Adrenal gland (tissue), 12 donors: ENCODE measurements around the gene CEACAM19. TPM values are rescaled to one million over a fixed set of nuclear protein-coding genes. Genes with fewer than 3 reads are reported as not detected.

Experiments
- DNase-seq, 7 donors: peaks; one replicate each; pipeline ENCODE4 v3.0.0-alpha.2; 2019 to 2020
- H3K27ac ChIP-seq, 5 donors: fragments of 200-600 bp; sonication (generic) in 4 of 5; 1 replicate in 3 of 5; 2 replicates in 2 of 5; pipeline versions ENCODE4 v1.5.1 to v1.8.0; 2016 to 2020; ENCODE audit warnings: mild to moderate bottlenecking in 1 of 5
- H3K27me3 ChIP-seq: fragments of 200-600 bp; 2 replicates; pipeline ENCODE4 v1.8.0; 2021
- H3K36me3 ChIP-seq, 2 donors: fragments of 200-600 bp; replicated peaks in 1 of 2; 1 replicate in 1 of 2; 2 replicates in 1 of 2; pipeline versions ENCODE4 v1.5.1 to v1.8.0; 2018 to 2022
- H3K4me1 ChIP-seq, 2 donors: fragments of 200-600 bp; replicated peaks in 1 of 2; 1 replicate in 1 of 2; 2 replicates in 1 of 2; pipeline versions ENCODE4 v1.5.1 to v1.8.0; 2018 to 2021
- H3K4me3 ChIP-seq, 4 donors: fragments of 200-600 bp; sonication (generic) in 3 of 4; one replicate each; pipeline ENCODE4 v1.5.1; 2016 to 2018
- H3K9me3 ChIP-seq, 3 donors: fragments of 200-600 bp; sonication (generic) in 1 of 3; replicated peaks in 1 of 3; 1 replicate in 2 of 3; 2 replicates in 1 of 3; pipeline versions ENCODE4 v1.5.1 to v1.8.0; 2016 to 2021
- POLR2A ChIP-seq, 2 donors: fragments of 450-650 bp; IDR thresholded peaks; one replicate each; pipeline ENCODE4 v1.6.1; 2017; ENCODE audit warnings: antibody characterized with exemption in 2 of 2, mild to moderate bottlenecking in 2 of 2, moderate library complexity in 1 of 2
- WGBS, 4 donors: extraction: QIAGEN DNeasy Blood & Tissue Kit in 2 of 4; methylation state at CpG; one replicate each; pipeline versions ENCODE4 v1.1.5 to v1.1.7; 2013 to 2017; 5-methylcytosine and 5-hydroxymethylcytosine counted together
- intact Hi-C, 2 donors: fragments of 100-400 bp; cut with DNase I; formaldehyde crosslinking; loops; one replicate each; pipeline versions ENCODE4 v1.14.1 to v1.15.0; 2022 to 2023
- polyA plus RNA-seq, 3 donors: library from polyadenylated mRNA; stranded (reverse); fragments of 200-250 nt in 2 of 3; fragments of 350-450 nt in 1 of 3; fragmentation: Illumina TruSeq in 1 of 3; extraction: RNeasy Lipid Tissue Mini Kit (QIAGEN cat#74804) in 1 of 3; gene quantifications; one replicate each; pipeline ENCODE4 v1.2.3, GENCODE V29; 2013 to 2014
- total RNA-seq, 9 donors: library from RNA; depleted of rRNA in 4 of 9; stranded (reverse); fragments of >200 nt in 4 of 9; fragments of 120-200 nt in 1 of 9; fragmentation: NEBNext Ultra II Directional in 1 of 9; extraction: Animal tissue kit (Norgen Biotek cat#: 25700) in 1 of 9; gene quantifications; one replicate each; pipeline versions ENCODE4 v1.1.0 to v1.2.4, GENCODE V29; 2013 to 2023
- TF ChIP-seq, protein P1 (sequence below), 6 experiments: fragments of 450-650 bp in 4 of 6; fragments of 200-600 bp in 2 of 6; sonication (generic) in 1 of 6; IDR thresholded peaks; 1 replicate in 5 of 6; 2 replicates in 1 of 6; pipeline versions ENCODE4 v1.5.1 to v1.8.0; 2016 to 2021; ENCODE audit warnings: antibody characterized with exemption in 6 of 6, mild to moderate bottlenecking in 2 of 6, moderate library complexity in 1 of 6
- donor health status: healthy with polysubstance abuse.
- donor health status: Bipolar disorder and iron deficiency.
- donor health status: DM: yes; HTN: yes; CAD: no.
- donor health status: DM: no; HTN: no; CAD: no.
- donor health status: DM: no; HTN: no; CAD: no.
- donor health status: DM: yes; HTN: yes; CAD: no.

The CEACAM19 gene
- total and polyA plus RNA-seq, 12 donors = 1.6 to 38.2 (median 3.4) TPM

DNA sequence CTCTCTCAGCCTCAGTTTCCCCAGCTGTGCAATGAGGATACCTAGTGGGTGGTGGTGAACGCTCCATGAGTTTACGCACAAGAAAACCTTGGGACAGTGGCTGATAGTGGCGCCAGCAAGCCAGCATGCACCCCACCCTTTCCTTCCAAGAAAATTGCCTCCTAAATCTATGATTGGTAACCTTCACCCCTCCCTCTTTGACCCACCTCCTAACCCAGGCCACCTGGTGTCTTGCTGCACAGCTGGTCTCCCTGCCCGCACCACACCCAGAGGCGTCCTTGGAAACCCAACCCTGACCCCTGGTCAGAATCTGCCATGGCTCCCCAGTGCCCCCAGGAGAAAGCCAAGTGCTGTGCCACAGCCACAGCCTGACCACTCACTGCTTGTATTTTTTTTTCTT, 54.4 kb downstream of the CEACAM19 start:
- H3K4me3 ChIP-seq = no peak overlapping the region
- TF ChIP-seq, protein P1, sequence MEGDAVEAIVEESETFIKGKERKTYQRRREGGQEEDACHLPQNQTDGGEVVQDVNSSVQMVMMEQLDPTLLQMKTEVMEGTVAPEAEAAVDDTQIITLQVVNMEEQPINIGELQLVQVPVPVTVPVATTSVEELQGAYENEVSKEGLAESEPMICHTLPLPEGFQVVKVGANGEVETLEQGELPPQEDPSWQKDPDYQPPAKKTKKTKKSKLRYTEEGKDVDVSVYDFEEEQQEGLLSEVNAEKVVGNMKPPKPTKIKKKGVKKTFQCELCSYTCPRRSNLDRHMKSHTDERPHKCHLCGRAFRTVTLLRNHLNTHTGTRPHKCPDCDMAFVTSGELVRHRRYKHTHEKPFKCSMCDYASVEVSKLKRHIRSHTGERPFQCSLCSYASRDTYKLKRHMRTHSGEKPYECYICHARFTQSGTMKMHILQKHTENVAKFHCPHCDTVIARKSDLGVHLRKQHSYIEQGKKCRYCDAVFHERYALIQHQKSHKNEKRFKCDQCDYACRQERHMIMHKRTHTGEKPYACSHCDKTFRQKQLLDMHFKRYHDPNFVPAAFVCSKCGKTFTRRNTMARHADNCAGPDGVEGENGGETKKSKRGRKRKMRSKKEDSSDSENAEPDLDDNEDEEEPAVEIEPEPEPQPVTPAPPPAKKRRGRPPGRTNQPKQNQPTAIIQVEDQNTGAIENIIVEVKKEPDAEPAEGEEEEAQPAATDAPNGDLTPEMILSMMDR (IDR thresholded peaks at IDR 0.05) = no peak
- no peak for TF ChIP-seq POLR2A (IDR thresholded peaks at IDR 0.05)
- H3K27ac ChIP-seq = peak overlapping the region in 1 of 5 donors; percentile 14
- no peaks in the 10 kb centered on the region for H3K36me3 ChIP-seq
- intact Hi-C loops = loop anchor here (2.0 kb wide), 1 partner anchor 45 kb away; no protein-coding TSS in a partner anchor
- H3K9me3 ChIP-seq = no peaks in the 10 kb centered on the region
- DNase-seq = no peak
- 39 to 67% (median 61%) methylated on average over 4 to 5 of the region's 5 CpGs for WGBS, 4 donors
- H3K4me1 ChIP-seq = peaks cover 7 to 31% of the 10 kb centered on the region in 2 donors
- no peaks in the 10 kb centered on the region for H3K27me3 ChIP-seq

DNA sequence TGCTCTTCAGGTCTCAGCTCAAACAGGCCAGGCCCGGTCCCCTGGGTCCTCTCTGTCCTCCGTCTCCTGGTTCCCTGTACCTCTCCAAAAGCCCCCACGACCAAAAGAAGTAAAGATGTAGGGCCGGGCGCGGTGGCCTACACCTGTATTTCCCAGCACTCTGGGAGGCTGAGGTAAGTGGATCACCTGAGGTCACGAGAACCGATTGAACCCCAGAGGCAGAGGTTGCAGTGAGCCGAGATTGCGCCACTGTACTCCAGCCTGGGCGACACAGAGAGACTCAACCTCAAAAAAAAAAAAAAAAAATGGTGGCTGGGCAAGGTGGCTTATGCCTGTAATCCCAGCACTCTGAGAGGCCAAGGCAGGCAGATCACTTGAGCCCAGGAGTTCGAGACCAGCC, 55.2 kb downstream of the CEACAM19 start:
- Histone ChIP-seq H3K27me3 (no peaks in the 10 kb centered on the region), H3K27ac (no peak overlapping the region), H3K36me3 (no peaks in the 10 kb centered on the region), H3K4me1 (peaks cover under 1 to 23% of the 10 kb centered on the region in 2 donors), H3K4me3 (no peak overlapping the region), H3K9me3 (no peaks in the 10 kb centered on the region)
- TF ChIP-seq, protein P1 (IDR thresholded peaks at IDR 0.05) = no peak
- TF ChIP-seq POLR2A (IDR thresholded peaks at IDR 0.05) = no peak
- WGBS, 4 donors = 82 to 95% (median 90%) methylated on average over 7 to 12 of the region's 12 CpGs
- no peak for DNase-seq
- intact Hi-C loops = no loop called here

DNA sequence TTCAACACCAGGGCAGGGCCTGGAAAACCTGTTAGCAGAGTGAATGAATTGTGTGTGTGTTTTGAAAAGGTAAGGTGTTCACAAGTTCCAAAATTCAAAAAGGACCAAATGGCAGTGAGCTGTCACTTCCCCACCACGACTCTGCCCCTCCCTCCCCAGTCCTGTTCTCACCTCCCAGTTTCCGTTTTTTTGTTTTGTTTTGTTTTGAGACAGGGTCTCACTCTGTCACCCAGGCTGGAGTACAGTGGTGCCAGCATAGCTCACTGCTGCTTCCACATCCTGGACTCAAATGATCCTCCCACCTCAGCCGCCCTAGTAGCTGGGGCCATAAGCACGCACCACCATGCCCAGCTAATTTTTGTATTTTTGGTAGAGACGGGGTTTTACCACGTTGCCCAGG, 56.9 kb downstream of the CEACAM19 start:
- Histone ChIP-seq H3K27ac (no peak overlapping the region), H3K4me3 (no peak overlapping the region), H3K4me1 (peaks cover 0 to 23% of the 10 kb centered on the region in 2 donors), H3K27me3 (no peaks in the 10 kb centered on the region), H3K9me3 (no peaks in the 10 kb centered on the region), H3K36me3 (no peaks in the 10 kb centered on the region)
- DNase-seq = no peak
- 59 to 82% (median 72%) methylated on average over 6 of the region's 6 CpGs for WGBS, 4 donors
- TF ChIP-seq POLR2A (IDR thresholded peaks at IDR 0.05) = no peak
- intact Hi-C loops = no loop called here

DNA sequence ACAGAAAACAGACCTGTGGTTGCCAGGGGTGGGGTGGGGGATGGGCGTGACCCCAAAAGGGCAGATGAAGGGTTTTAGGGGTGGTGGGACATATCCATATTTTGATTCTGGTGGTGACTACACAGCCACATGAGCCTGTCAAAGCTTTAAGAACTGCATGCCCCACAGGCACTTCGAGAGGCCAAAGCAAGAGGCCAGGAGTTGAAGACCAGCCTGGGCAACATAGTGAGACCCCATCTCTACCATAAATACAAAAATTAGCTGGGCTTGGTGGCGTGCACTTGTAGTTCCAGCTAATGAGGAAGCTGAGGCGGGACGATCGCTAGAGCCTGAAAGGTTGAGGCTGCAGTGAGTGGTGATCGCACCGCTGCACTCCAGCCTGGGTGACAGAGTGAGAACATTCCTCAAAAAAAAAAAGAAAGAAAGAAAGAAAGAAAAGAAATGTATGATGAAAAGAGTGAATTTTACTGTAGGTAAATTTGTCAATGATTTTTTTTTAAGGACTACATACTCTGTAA, 58.3 kb downstream of the CEACAM19 start:
- TF ChIP-seq, protein P1 (IDR thresholded peaks at IDR 0.05) = no peak
- no peak for TF ChIP-seq POLR2A (IDR thresholded peaks at IDR 0.05)
- Histone ChIP-seq H3K36me3 (no peaks in the 10 kb centered on the region), H3K27me3 (no peaks in the 10 kb centered on the region), H3K4me1 (peaks cover 0 to 10% of the 10 kb centered on the region in 2 donors), H3K27ac (no peak overlapping the region), H3K9me3 (no peaks in the 10 kb centered on the region), H3K4me3 (no peak overlapping the region)
- intact Hi-C loops = no loop called here
- DNase-seq = no peak
- WGBS, 4 donors = 87 to 94% (median 89%) methylated on average over 8 of the region's 8 CpGs

DNA sequence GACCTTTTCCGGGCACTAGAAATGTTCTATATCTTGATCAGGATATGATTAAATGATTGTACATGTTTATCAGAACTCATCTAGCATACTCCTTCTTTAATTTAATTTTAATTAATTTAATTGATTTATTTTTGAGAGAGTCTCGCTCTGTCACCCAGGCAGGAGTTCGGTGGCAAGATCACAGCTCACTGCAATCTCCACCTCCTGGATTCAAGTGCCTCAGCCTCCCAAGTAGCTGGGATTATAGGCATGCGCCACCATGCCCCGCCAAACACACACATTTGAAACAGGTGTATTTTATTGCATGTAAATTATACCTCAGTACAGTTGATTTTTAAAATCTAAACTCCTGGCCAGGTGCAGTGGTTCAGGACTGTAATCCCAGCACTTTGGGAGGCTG, 59.8 kb downstream of the CEACAM19 start:
- no peaks in the 10 kb centered on the region for H3K4me1 ChIP-seq
- H3K9me3 ChIP-seq = no peaks in the 10 kb centered on the region
- H3K27me3 ChIP-seq = no peaks in the 10 kb centered on the region
- DNase-seq = no peak
- H3K4me3 ChIP-seq = no peak overlapping the region
- intact Hi-C loops = no loop called here
- WGBS, 4 donors = 86 to 97% (median 91%) methylated on average over 5 of the region's 5 CpGs
- TF ChIP-seq POLR2A (IDR thresholded peaks at IDR 0.05) = no peak
- TF ChIP-seq, protein P1 (IDR thresholded peaks at IDR 0.05) = no peak
- no peak overlapping the region for H3K27ac ChIP-seq
- no peaks in the 10 kb centered on the region for H3K36me3 ChIP-seq
